SK-N-MC (cell line): ENCODE results near the gene SPEM3.

Experiments
- EZH2 ChIP-seq: fragments of 200-600 bp; sonication (generic); IDR thresholded peaks from one replicate; pipeline ENCODE4 v1.6.1; 2017; ENCODE audit warnings: antibody characterized with exemption
- POLR2AphosphoS5 ChIP-seq: IDR thresholded peaks from 2 replicates; pipeline ENCODE4 v1.6.1; 2012; ENCODE audit warnings: mild to moderate bottlenecking, low read depth, low read length, borderline replicate concordance

- TF ChIP-seq EZH2 (no peak), POLR2AphosphoS5 (no peak)
These were observed 17.3 kb upstream of the SPEM3 start for GRCh38 chr17:7411427-7411750.
